Mesothelial cell of epicardium (in vitro differentiated cells): ENCODE results near the gene CUL9. TPM values are rescaled to one million over a fixed set of nuclear protein-coding genes. Genes with fewer than 3 reads are reported as not detected.
A peak's percentile ranks its signal among the peaks of the same experiment; 100 is the strongest.

ENCODE experiments used
- DNase-seq, 2 experiments: peaks; one replicate each; pipeline ENCODE4 v3.0.0; 2021; ENCODE audit warnings: low spot score in 2 of 2; ENCODE audit not compliant: unreplicated experiment in 2 of 2
- H3K27ac Mint-ChIP-seq: 2 replicates; pipeline ENCODE4 v1.8.0; 2021; ENCODE audit warnings: mixed read lengths
- H3K27me3 Mint-ChIP-seq: 2 replicates; pipeline ENCODE4 v1.8.0; 2021; ENCODE audit warnings: low read depth, mixed read lengths
- H3K36me3 Mint-ChIP-seq: 2 replicates; pipeline ENCODE4 v1.8.0; 2021; ENCODE audit warnings: mixed read lengths
- H3K4me1 Mint-ChIP-seq: 2 replicates; pipeline ENCODE4 v1.8.0; 2021; ENCODE audit warnings: mixed read lengths
- H3K4me3 Mint-ChIP-seq: 2 replicates; pipeline ENCODE4 v1.8.0; 2021; ENCODE audit warnings: mild to moderate bottlenecking, moderate library complexity, mixed read lengths
- H3K9me3 Mint-ChIP-seq: 2 replicates; pipeline ENCODE4 v1.8.0; 2021; ENCODE audit warnings: mixed read lengths
- CTCF ChIP-seq: fragments of 200-600 bp; sonication (generic); IDR thresholded peaks from one replicate; pipeline ENCODE4 v1.5.0; 2021; ENCODE audit warnings: antibody characterized with exemption; ENCODE audit not compliant: unreplicated experiment
- total RNA-seq: library from RNA; stranded (reverse); gene quantifications from 3 replicates; pipeline ENCODE4 v1.2.1, GENCODE V29; 2021

Gene CUL9
- total RNA-seq, 1 donor from 2014 or later = 72.1 TPM

- Mint-ChIP-seq H3K27ac (no peak within 1 kb of the TSS), H3K27me3 (peaks cover 11% of the 10 kb centered on the region), H3K36me3 (no peaks in the 10 kb centered on the region), H3K9me3 (peaks cover 7% of the 10 kb centered on the region), H3K4me1 (peaks cover 12% of the 10 kb centered on the region), H3K4me3 (no peak within 1 kb of the TSS)
- DNase-seq = peak in 1 of 2 experiments; percentile 19
- no peak for TF ChIP-seq CTCF
These were observed 61.1 kb downstream of the CUL9 start, which contains the start of gene TTBK1 for GRCh38 chr6:43242908-43243663. Gene TTBK1, plus strand, starts transcription at chr6:43243481. Its CDS starts 3,180 bp downstream, at chr6:43246661.

- peaks cover 7% of the 10 kb centered on the region for H3K9me3 Mint-ChIP-seq
- peaks cover 12% of the 10 kb centered on the region for H3K27me3 Mint-ChIP-seq
- H3K36me3 Mint-ChIP-seq = no peaks in the 10 kb centered on the region
- H3K4me3 Mint-ChIP-seq = no peak overlapping the region
- no peak for DNase-seq
- no peak overlapping the region for H3K27ac Mint-ChIP-seq
- peaks cover 13% of the 10 kb centered on the region for H3K4me1 Mint-ChIP-seq
- no peak for TF ChIP-seq CTCF
These were observed 61.8 kb downstream of the CUL9 start for GRCh38 chr6:43243664-43244321.

- TF ChIP-seq CTCF = no peak
- no peak for DNase-seq
- Mint-ChIP-seq H3K27ac (no peak overlapping the region), H3K36me3 (no peaks in the 10 kb centered on the region), H3K4me3 (peak overlapping the region; percentile 78), H3K4me1 (peaks cover 22% of the 10 kb centered on the region), H3K9me3 (no peaks in the 10 kb centered on the region), H3K27me3 (peaks cover 25% of the 10 kb centered on the region)
These were observed 64.5 kb downstream of the CUL9 start for GRCh38 chr6:43246301-43247113.

- TF ChIP-seq CTCF = no peak
- DNase-seq = peak; percentile 54 to 78
- H3K27me3 Mint-ChIP-seq = peaks cover 30% of the 10 kb centered on the region
- peaks cover 27% of the 10 kb centered on the region for H3K4me1 Mint-ChIP-seq
- peak overlapping the region; percentile 78 for H3K4me3 Mint-ChIP-seq
- no peaks in the 10 kb centered on the region for H3K36me3 Mint-ChIP-seq
- H3K27ac Mint-ChIP-seq = peak overlapping the region; percentile 68
- H3K9me3 Mint-ChIP-seq = no peaks in the 10 kb centered on the region
These were observed 65.4 kb downstream of the CUL9 start for GRCh38 chr6:43247114-43247999.

GRCh38 chr6:43248101-43248500, 66.1 kb downstream of the CUL9 start:
- no peak for DNase-seq
- Mint-ChIP-seq H3K4me1 (peaks cover 27% of the 10 kb centered on the region), H3K4me3 (peak overlapping the region; percentile 78), H3K27me3 (peaks cover 33% of the 10 kb centered on the region), H3K36me3 (no peaks in the 10 kb centered on the region), H3K27ac (peak overlapping the region; percentile 68), H3K9me3 (no peaks in the 10 kb centered on the region)
- no peak for TF ChIP-seq CTCF
